Tibial nerve (tissue), 4 donors: ENCODE results near the gene CD55.

ENCODE experiments used
- EP300 ChIP-seq, 2 donors: sonication (generic); formaldehyde crosslinking; IDR thresholded peaks; one replicate each; pipeline ENCODE4 v1.6.1; 2017; ENCODE audit warnings: antibody characterized with exemption in 2 of 2, mild to moderate bottlenecking in 1 of 2
- POLR2A ChIP-seq, 2 donors: fragments of 450-650 bp; IDR thresholded peaks; one replicate each; pipeline ENCODE4 v1.6.1; 2017; ENCODE audit warnings: antibody characterized with exemption in 2 of 2, mild to moderate bottlenecking in 2 of 2, moderate library complexity in 2 of 2
- TF ChIP-seq, protein P1 (sequence below), 5 experiments: fragments of 200-600 bp in 3 of 5; fragments of 450-650 bp in 2 of 5; sonication (generic) in 3 of 5; IDR thresholded peaks; one replicate each; pipeline ENCODE4 v1.5.1; 2016 to 2019; ENCODE audit warnings: antibody characterized with exemption in 5 of 5, mild to moderate bottlenecking in 3 of 5, moderate library complexity in 2 of 5

DNA sequence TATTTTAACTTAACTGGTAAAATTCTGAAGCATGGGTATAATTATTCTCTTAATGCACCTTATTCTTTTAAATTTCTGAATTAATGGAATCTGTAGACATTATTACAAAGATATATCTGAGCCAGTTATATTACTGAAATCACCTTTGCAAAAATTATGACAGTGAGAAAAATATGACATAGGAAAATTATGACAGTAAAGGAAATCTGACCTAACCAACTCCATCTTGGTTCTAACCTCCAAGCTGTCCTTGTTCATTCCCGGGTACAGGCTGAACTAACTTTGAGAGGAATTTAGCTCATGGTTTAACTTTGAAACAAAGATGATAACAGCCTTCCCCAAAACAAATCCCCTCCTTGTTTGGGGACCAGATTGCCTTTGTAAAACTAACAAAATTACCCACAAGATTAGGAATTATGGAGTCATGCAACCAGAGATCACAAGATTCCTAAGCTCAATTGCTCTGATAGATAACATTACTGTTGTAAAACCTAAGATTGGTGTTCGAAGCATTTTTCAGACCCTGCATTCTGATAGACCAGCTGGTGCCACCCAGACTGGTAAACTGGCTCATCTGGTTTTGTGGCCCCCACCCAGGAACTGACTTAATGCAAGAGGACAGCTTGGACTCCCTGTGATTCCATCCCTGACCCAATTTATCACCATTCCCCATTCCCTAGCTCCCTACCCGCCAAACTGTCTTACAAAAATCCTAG, 9.4 kb upstream of the CD55 start:
- no peak for TF ChIP-seq POLR2A (IDR thresholded peaks at IDR 0.05)
- TF ChIP-seq, protein P1, sequence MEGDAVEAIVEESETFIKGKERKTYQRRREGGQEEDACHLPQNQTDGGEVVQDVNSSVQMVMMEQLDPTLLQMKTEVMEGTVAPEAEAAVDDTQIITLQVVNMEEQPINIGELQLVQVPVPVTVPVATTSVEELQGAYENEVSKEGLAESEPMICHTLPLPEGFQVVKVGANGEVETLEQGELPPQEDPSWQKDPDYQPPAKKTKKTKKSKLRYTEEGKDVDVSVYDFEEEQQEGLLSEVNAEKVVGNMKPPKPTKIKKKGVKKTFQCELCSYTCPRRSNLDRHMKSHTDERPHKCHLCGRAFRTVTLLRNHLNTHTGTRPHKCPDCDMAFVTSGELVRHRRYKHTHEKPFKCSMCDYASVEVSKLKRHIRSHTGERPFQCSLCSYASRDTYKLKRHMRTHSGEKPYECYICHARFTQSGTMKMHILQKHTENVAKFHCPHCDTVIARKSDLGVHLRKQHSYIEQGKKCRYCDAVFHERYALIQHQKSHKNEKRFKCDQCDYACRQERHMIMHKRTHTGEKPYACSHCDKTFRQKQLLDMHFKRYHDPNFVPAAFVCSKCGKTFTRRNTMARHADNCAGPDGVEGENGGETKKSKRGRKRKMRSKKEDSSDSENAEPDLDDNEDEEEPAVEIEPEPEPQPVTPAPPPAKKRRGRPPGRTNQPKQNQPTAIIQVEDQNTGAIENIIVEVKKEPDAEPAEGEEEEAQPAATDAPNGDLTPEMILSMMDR (IDR thresholded peaks at IDR 0.05), result no peak
- TF ChIP-seq EP300 (IDR thresholded peaks at IDR 0.05), result no peak
